Measurements from ENCODE around the gene PDGFC.

PDGFC gene

GRCh38 chr4:156829201-156829873 lies 142.3 kb downstream of the PDGFC start:
- no peak for DNase-seq (ENCODE audit: low read depth)

DNA sequence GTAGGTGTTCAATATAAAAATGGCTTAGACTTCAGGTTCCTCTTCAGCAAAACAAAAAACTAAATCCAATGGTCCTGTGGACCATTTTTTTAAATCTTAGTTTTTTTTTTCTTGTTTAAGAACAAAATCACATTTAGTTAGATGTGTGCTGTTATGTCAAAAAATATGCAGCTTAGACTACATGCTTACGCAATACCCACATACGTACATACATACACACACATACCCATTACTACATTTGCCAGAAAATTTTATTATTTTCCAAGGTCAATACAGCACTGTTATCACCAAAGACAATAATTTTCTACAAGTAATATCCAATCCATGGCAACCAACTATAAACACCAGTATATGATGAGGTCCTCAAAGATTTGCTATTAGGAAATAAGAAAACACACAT lies 144.1 kb downstream of the PDGFC start:
- DNase-seq (ENCODE audit: low read depth) = no peak

GRCh38 chr4:156825074-156825473 lies 146.5 kb downstream of the PDGFC start:
- no peak for DNase-seq (ENCODE audit: low read depth)

DNA sequence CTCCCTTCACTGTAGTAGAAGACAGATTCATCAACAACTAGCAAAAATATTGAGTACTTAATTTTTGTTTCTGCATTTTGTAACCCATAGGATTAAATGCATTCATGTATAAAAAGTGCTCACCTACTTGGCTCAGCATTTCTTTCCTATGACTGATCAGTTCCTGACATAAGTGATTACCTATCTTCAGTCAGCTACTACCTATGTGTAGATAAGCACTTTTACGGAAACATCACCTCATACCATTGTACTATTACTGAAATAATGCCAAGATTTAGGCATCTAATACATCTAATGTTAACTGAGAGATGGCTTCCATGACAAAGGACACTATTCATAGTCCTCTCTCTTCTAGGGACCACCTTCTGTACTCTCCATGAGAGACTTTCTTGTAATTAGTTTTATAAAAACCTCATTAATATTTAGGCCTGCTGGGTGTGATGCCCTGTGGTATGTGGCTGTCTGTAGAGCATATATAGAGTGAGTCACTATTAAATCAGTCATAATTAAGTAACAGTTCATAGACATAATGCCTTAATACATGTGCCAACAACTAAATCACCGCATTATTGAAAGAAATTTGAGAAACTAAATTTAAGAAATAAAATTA lies 147.0 kb downstream of the PDGFC start:
- no peak for DNase-seq (ENCODE audit: low read depth)

DNA sequence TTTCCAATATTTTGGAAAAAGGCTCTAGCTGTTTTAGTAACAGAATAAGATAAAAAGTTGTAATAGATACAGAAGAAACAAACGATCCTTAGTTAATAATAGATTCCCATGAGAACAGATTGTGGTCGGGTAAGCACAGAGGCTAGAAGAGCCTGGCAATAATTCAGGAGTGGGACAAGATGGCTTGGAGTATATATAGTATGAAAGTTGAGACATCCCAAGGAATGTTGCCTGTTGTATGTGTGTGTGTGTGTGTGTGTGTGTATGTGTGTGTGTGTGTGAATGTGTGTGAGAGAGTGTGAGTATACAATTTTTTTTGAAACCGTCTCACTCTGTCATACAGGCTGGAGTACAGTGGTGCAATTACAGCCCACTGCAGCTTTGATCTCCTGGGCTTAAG lies 150.7 kb downstream of the PDGFC start:
- no peak for DNase-seq (ENCODE audit: low read depth)

DNA sequence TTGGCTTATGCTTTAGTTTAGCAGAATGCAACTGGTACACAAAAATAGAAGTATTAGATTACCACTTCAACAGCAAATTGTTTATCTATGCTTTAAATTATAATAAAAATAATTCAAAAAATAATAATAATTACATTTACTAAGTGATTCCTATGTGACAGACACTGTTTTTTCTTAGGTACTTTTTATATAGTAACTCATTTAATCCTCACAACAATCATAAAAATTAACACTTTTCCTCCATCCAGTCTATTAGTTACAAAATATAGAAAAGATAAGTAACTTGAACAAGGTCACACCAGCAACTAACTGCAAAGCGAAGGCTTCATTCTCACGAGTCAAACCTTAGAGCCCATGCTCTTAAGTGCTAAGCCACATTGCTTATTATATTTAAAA lies 155.2 kb downstream of the PDGFC start:
- no peak for DNase-seq (ENCODE audit: low read depth)

DNA sequence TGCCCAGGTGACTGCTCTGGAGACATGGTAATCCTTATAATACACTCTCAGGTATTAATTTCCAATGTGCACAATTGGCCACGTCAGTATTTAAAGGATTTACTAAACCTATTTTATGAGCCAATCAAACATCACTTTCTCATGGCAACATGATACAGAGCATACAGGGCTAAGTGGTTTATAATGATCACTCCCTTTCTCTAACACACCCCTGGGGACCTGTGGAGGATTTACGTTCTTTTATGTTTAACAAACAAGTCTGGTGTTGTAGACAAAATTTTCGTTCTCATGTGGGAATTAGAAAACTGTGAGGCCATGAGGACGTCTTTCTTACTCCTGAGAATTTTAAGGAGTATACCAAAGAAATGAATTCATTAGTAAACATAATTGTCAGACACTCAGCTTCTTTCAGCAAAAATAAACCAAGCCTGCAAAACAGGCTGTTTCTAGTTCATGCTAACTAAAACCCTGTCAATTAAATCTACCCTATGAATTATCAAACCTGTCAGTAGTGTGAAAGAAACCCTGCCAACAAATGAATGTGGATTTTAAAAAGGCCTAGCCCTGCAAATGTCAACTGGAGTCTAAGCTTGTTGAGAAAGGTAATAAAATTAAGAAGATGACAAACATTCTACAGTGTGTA lies 155.8 kb downstream of the PDGFC start:
- DNase-seq (ENCODE audit: low read depth) = no peak

DNA sequence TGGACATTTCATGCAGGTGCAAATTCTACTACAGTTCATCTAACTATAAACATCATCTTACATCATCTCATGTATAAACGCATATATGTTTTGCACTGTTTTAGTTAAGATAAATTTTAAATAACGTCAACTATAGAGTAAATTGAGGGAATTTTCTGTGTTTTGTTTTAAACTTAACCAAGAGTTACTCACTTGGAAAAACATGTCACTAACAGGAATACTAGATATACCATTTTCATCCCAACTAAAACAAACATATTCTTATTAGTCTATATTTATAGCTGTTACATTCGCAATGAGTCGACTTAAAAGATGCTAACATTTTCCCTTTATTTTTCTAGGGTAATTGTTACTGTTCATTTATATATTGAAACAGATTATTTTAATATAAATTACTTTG lies 159.6 kb downstream of the PDGFC start:
- DNase-seq (ENCODE audit: low read depth) = no peak

DNA sequence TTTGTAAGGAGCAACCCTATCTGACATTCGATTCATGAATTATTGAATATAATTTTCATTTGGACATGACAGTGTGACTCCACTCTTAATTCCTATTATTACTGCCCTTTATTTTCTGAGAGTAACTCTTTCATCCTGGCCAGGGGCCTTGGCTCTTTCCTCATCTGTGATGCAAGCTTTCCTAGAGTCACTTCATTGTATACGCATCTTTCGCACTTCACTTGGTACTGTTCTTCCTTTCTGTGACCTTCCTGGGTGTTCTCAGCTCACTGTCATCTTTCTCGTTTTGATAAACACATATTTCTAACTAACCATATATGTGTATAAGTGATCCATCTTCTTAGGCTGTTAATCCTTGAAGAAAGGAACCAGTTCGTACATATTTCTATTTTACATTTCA lies 160.3 kb downstream of the PDGFC start:
- no peak for DNase-seq (ENCODE audit: low read depth)

DNA sequence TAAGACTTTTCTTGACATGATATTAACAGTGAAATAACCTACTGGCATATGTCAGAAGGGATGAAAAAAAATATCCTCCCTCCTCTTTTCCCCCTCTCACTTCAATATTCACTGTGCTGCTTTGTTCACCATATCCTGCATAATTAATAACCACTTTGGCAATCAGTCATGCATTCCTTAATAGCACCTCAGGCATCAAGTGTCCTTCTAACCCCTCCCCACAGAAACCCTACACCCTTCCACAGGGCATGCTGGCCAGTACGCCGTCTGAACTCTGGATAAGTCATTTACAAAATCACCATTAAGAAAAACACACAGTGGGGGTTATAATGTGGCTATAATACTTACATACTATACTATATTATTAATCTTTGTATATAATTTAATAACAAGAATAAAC lies 165.9 kb downstream of the PDGFC start:
- no peak for DNase-seq (ENCODE audit: low read depth)

DNA sequence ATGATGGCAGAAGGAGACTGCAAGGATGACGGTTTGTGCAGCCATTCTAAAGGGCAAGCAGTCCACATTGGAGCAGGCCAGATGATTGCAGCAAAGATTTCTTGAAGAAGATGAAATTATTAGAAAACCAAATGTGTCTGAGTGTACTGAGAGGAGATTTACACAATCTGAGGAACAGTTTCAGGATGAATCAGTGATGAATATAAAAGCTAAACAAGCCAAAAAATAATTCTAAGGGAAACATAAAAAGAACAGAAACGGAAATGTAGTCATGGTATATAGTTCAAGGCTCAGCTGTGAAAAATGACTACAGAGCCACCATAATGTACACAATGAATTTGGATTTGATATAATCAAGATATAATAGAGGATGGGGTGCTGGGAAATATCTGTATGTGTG lies 168.5 kb downstream of the PDGFC start:
- no peak for DNase-seq (ENCODE audit: low read depth)

DNA sequence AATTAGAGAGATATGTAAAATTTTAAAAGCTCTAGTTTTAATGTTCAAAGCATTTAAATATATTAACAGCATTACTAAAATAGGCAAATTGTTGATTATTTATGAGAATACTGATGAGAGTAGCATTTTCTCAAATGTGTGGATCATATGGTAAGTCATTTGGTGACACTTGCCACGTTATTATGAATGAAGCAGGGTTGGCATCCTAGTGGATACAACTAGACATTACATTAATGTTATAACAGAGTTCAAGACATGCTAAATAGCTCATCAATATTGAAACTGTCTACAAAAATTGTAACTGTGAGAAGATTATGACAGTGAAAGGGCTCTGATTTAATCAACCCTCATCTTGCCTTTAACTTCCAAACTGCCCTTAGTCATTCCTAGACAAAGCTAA lies 171.1 kb downstream of the PDGFC start:
- no peak for DNase-seq (ENCODE audit: low read depth)

DNA sequence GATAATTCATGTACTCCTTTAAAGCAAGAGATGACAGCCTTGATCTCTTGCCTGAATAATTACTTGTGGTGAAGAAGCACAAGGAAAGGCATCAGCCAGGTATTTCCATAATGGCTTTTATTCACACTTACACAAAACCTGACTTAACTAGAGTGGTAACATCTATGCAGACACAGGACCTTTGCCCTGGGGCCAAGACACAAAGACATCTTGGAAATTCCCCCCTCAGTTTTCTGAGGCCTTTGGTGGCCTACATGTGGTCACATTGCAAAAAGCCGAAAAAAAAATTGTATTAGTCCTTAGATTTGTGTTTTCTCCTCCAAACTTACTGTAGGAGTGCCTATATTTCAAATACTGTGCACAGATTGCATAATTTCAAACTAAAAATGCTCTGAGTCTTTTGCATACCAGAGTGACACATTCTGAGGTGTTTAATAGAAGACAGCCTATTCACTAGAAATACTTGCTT lies 172.4 kb downstream of the PDGFC start:
- no peak for DNase-seq (ENCODE audit: low read depth)

DNA sequence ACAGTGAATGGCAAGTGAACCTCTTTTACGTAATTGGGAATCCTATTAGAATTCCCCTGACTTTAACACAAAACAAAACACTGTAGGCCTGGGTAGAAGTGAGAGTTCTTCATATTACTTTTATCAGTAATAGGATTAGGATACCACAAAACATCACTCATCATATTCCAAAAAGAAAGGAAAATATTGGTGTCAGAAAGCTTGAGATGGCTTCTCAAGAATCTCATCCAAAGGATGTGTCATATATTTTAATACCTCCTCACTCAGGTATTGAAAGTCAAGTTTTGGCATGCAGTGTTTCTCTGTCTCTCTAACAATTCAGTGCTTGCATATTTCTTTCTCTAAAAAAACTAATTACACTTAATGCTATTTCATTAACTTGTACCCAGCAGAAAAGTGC lies 173.2 kb downstream of the PDGFC start:
- no peak for DNase-seq (ENCODE audit: low read depth)

DNA sequence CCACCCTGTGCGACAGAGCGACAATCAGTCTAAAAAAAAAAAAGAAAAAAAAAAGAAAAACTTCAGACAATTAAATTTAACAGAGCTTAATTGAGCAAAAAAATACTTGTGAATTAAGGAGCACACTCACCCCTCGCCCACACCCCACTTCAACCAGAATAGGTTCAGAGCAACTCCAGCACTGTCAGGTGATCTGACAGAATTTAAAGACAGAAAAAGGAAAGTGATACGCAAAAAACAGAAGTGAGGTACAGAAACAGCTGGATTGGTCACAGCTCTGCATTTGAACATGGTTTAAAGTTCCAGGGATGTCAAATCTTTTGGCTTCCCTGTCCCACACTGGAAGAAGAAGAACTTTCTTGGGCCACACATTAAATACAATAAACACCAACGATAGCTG lies 174.4 kb downstream of the PDGFC start:
- no peak for DNase-seq (ENCODE audit: low read depth)

GRCh38 chr4:156795727-156796126 lies 175.9 kb downstream of the PDGFC start:
- DNase-seq (ENCODE audit: low read depth) = no peak

DNA sequence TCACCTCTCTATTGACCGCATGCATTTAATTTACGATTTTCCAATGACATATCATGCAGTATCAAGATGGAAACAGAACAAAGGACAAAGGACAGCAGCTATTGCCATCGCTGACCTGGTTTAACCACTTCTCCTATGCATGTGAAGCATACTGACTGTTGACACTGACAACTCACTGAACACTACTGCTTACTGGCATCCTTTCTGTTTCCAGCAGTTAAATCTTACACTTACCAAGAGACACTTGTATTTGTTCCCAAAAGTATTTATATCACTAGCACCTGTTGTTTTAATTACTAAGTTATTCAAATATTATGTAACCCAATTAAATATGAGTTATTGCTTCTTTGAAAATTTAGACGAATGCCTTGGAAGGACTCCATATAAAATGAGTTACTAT lies 176.7 kb downstream of the PDGFC start:
- no peak for DNase-seq (ENCODE audit: low read depth)

DNA sequence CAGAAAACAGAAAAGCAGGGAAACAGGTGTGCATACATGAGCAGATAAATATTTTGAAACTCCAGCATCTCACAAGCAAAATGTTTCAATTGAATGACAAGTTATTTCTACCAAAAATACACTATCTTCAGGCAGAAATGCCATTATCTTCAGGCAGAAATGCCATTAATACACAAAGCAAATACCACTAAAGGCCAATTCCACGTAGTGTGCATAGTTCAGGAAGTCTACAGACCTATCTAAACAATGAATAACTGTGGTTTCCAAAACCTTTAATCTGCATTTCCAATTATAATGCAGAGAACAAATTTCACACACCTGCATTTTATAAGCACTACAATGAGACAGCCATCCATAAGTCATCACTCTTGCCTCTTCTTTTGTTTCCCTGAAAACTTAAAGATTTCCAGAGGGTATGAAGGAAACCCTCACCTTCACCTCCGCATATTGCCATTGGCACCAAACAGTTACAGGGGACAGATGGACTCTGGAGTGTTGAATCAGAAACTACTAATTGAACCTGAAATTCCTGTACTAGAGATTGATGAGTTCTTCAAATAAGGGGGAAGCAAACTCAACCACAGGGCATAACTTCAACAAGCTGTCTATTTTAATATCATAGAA lies 179.0 kb downstream of the PDGFC start:
- no peak for DNase-seq (ENCODE audit: low read depth)

DNA sequence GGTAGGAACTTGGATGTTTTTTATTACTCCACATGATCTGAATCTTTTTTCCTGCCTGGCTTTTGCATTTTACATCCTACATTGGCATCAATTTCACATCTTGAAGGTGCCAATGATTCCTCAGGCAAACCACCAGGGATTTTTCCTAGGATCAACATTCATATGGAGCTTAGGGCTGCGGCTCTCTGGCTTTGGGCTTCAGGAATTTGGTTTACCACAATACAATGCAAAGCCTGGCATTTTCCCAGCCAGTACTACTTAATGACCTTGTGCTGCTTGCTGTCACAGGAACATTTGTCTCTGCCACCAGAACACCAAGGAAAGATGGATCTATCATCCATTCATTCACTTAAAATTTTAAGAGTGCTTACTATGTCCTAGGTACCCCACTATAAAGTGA lies 180.7 kb downstream of the PDGFC start:
- DNase-seq (ENCODE audit: low read depth) = no peak

DNA sequence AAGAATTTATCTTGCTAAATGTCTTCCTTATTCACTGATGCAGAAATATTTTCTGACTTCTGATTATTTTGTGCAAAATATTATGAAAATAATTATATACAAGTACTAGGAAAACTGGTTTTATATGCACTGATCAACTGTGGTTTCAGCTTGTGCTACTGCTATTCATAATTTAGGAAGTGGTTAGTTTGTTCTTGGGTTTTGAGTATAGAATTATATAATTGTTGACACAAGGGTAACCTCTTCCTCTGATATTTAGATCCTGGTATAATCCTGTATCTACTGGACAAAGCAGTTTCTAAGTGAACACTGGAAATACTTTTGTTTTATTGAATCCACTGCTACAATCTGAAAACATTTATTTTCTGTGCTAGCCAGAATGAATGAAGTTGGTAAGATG lies 182.8 kb downstream of the PDGFC start:
- no peak for DNase-seq (ENCODE audit: low read depth)

- DNase-seq (ENCODE audit: low read depth) = no peak
Observed at GRCh38 chr4:156786713-156787112, 184.9 kb downstream of the PDGFC start.

DNA sequence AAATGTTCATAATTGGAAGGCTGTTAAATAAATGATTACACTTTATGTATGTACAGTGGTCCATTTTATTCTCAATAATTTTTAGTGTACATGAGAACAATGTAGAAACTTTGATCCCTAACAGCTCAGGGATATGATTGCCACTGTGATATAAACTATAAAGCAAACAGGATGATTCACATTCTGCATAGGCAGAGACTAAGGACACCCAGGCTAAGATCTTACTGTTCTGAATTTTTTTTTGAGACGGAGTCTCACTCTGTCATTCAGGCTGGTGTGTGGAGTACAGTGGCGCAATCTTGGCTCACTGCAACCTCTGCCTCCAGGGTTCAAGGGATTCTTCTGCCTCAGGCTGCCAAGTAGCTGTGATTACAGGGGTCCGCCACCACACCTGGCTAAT lies 186.6 kb downstream of the PDGFC start:
- DNase-seq (ENCODE audit: low read depth) = no peak

DNA sequence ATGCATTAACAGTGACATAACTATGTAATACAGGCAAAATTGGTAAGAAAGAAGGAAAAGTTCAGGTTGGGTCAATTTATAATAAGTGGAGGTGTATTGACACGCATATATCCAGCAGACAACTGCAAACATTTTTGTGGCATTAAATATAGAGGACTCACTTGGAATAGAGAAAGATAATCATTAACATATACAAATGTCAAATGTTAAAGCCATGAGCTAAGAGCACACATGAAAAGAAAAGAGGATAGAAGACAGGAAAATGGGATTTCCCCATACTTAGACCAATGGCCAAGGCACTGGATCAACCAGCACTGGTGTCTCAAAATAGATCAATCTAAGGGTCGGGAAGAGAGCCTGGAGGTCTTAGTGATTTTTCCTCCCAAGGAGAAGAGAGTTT lies 187.6 kb downstream of the PDGFC start:
- no peak for DNase-seq (ENCODE audit: low read depth)

Data from activated T-cell treated with anti-CD3 and anti-CD28 coated beads for 1 hour (primary cell).